Mucosa of rectum (tissue), 2 donors: ENCODE measurements around the gene RIMKLA.
A peak's percentile ranks its signal among the peaks of the same experiment; 100 is the strongest.

Experiments used
- H3K27ac ChIP-seq, 2 donors: one replicate each; pipeline ENCODE4 v1.7.0; 2013; ENCODE audit warnings: inconsistent platforms in 2 of 2, low read depth in 2 of 2, low read length in 2 of 2
- H3K27me3 ChIP-seq, 2 donors: one replicate each; pipeline ENCODE4 v1.7.0; 2013; ENCODE audit warnings: low read length in 2 of 2; ENCODE audit not compliant: control insufficient read depth in 2 of 2, insufficient read depth in 2 of 2
- H3K36me3 ChIP-seq, 2 donors: one replicate each; pipeline ENCODE4 v1.7.0; 2013; ENCODE audit warnings: low read length in 2 of 2; ENCODE audit not compliant: control insufficient read depth in 2 of 2, insufficient read depth in 2 of 2
- H3K4me1 ChIP-seq, 2 donors: one replicate each; pipeline ENCODE4 v1.7.0; 2013; ENCODE audit warnings: low read length in 2 of 2, mild to moderate bottlenecking in 1 of 2; ENCODE audit not compliant: control insufficient read depth in 2 of 2, insufficient read depth in 2 of 2
- H3K4me3 ChIP-seq, 2 donors: one replicate each; pipeline ENCODE4 v1.7.0; 2013; ENCODE audit warnings: low read length in 2 of 2
- H3K9ac ChIP-seq, 2 donors: one replicate each; pipeline ENCODE4 v1.7.0; 2013; ENCODE audit warnings: low read length in 2 of 2, low read depth in 1 of 2, mild to moderate bottlenecking in 1 of 2
- H3K9me3 ChIP-seq, 2 donors: one replicate each; pipeline ENCODE4 v1.7.0; 2013; ENCODE audit warnings: low read length in 2 of 2; ENCODE audit not compliant: control insufficient read depth in 2 of 2
- donor health status: healthy.
- donor health status: Normal muscosa, but diverticular disease.

Gene RIMKLA

DNA sequence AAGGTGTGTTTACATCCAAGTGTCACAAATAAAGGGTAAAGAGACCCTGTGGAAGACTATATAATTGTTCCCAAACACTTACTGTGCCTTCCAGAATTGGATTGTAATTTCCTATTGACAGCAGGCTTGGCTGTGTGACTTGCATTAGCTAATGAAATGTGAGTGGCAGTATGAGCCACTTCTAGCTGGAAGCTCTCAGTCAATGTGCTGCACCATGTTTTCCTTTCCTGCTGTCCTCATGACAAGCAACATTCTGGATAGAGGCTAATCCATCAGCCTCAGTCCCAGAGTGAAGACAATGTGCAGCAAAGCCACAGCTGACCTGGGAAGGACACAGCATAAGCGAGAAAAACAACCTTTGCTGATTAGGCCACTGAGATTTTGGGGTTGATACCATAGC lies 39.7 kb upstream of the RIMKLA start:
- H3K4me1 ChIP-seq = peaks cover 13 to 26% of the 10 kb centered on the region in 2 donors
- H3K36me3 ChIP-seq = no peaks in the 10 kb centered on the region
- no peaks in the 10 kb centered on the region for H3K27me3 ChIP-seq
- H3K9ac ChIP-seq = no peak overlapping the region
- H3K9me3 ChIP-seq = no peaks in the 10 kb centered on the region
- H3K4me3 ChIP-seq = no peak overlapping the region
- H3K27ac ChIP-seq = peak overlapping the region; percentile 49 to 62

DNA sequence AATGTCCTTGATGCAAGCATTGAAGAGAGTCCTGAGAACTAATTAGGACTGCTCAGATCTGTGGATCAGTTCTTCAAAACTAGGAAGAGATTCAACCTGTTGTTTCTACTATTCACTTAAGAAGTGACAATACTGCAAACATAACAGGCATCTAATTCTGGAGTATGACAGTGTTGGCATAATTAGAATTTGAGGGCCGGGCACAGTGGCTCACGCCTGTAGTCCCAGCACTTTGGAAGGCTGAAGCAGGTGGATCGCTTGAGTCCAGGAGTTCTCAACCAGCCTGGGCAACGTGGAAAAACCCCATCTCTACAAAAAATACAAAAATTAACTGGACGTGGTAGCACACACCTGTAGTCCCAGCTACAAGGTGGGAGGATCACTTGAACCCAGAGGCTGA lies 37.5 kb upstream of the RIMKLA start:
- Histone ChIP-seq H3K27ac (no peak overlapping the region), H3K27me3 (no peaks in the 10 kb centered on the region), H3K4me3 (no peak overlapping the region), H3K36me3 (no peaks in the 10 kb centered on the region), H3K9ac (no peak overlapping the region), H3K4me1 (peaks cover 6 to 26% of the 10 kb centered on the region in 2 donors), H3K9me3 (no peaks in the 10 kb centered on the region)

DNA sequence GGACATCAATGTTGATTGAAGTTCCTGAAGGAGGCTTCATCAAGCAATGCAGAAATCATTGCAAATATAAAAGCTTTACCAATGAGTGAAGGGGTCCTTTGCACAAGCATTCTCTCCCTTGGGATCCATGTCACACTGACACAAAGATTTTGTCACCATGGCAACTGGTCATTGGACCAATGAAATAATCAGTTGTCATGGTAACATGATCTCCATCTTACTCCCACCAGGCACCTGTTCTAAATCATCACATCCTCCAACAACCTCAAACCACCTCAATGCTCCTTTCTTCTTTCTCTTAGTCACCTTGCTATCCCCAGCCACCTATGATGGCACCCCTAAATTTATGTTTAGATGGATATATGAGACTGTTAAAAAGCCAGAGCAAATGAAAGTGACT lies 32.1 kb upstream of the RIMKLA start:
- H3K27me3 ChIP-seq = no peaks in the 10 kb centered on the region
- no peaks in the 10 kb centered on the region for H3K9me3 ChIP-seq
- H3K4me3 ChIP-seq = no peak overlapping the region

GRCh38 chr1:42350086-42350485 lies 30.5 kb upstream of the RIMKLA start:
- Histone ChIP-seq H3K36me3 (no peaks in the 10 kb centered on the region), H3K27ac (no peak overlapping the region), H3K4me1 (no peaks in the 10 kb centered on the region), H3K27me3 (no peaks in the 10 kb centered on the region), H3K4me3 (no peak overlapping the region), H3K9me3 (no peaks in the 10 kb centered on the region), H3K9ac (no peak overlapping the region)

More for the DNA sequence above, 32.1 kb upstream of the RIMKLA start:
- H3K9ac ChIP-seq = no peak overlapping the region
- H3K4me1 ChIP-seq = no peaks in the 10 kb centered on the region
- H3K27ac ChIP-seq = no peak overlapping the region
- no peaks in the 10 kb centered on the region for H3K36me3 ChIP-seq

DNA sequence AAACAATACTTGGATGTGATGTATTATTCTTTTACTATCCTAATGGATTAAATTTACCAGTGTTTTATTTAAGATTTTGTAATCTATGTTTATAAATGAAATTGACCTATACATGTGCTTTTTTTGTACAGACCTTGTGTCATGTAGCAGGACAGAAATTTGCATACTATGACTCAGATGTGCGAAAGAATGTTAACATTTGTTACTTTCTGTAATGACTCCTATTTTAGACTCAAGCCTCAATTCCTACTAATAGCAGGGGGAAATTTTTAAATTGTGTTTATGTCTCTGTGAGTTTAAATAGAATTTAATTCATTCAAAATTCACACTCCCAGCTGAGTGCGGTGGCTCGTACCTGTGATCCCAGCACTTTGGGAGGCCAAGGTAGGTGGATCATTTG lies 21.8 kb upstream of the RIMKLA start:
- Histone ChIP-seq H3K9me3 (no peaks in the 10 kb centered on the region), H3K4me3 (no peak overlapping the region), H3K27me3 (no peaks in the 10 kb centered on the region), H3K9ac (no peak overlapping the region), H3K27ac (no peak overlapping the region), H3K36me3 (no peaks in the 10 kb centered on the region), H3K4me1 (no peaks in the 10 kb centered on the region)

DNA sequence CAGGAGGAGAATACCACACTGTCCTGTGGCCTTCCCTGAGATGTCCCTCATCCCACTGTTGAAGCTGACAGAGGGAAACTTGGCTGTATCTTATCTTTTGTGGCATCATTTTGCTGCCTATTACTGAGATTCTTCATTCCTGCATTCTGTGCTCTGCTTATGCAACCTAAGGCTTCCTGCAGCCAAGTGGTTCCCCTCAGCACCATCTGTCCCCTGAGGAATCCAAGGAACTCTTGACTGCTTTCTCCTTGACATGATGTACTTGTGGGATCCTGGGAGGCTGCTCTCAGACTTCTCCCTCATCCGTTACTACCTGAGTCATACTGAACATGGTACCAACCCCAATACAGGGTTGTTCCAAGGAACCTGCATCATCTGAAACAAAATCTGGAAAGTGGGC lies 21.1 kb upstream of the RIMKLA start:
- H3K4me3 ChIP-seq = no peak overlapping the region
- H3K36me3 ChIP-seq = no peaks in the 10 kb centered on the region
- no peaks in the 10 kb centered on the region for H3K4me1 ChIP-seq
- no peaks in the 10 kb centered on the region for H3K27me3 ChIP-seq
- no peaks in the 10 kb centered on the region for H3K9me3 ChIP-seq
- H3K27ac ChIP-seq = no peak overlapping the region
- no peak overlapping the region for H3K9ac ChIP-seq

- no peaks in the 10 kb centered on the region for H3K27me3 ChIP-seq
- H3K27ac ChIP-seq = no peak overlapping the region
- H3K4me1 ChIP-seq = no peaks in the 10 kb centered on the region
These were observed 16.5 kb upstream of the RIMKLA start for GRCh38 chr1:42364089-42364488.

DNA sequence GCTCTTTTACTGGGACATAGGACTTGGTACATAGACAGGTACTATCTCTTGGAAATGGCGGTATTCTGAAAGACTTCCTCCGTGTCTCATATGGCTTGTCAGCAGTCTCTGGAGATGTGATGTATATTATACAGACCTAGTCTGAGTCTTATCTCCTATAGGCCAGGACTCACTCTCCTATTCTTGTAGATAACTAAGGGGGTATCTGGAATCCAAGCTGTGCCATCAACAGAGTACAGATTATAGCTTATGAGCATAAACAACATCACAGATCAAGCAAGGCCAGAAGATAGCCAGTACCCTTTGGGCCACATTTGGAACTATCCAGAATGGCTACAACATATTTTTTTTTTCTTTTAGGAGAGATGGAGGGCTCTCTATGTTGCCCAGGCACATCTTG lies 16.1 kb upstream of the RIMKLA start:
- no peak overlapping the region for H3K27ac ChIP-seq
- no peaks in the 10 kb centered on the region for H3K4me1 ChIP-seq
- H3K4me3 ChIP-seq = no peak overlapping the region
- H3K36me3 ChIP-seq = no peaks in the 10 kb centered on the region
- no peaks in the 10 kb centered on the region for H3K27me3 ChIP-seq
- H3K9ac ChIP-seq = no peak overlapping the region
- no peaks in the 10 kb centered on the region for H3K9me3 ChIP-seq

More at GRCh38 chr1:42364089-42364488, 16.5 kb upstream of the RIMKLA start:
- H3K9me3 ChIP-seq = no peaks in the 10 kb centered on the region
- H3K36me3 ChIP-seq = no peaks in the 10 kb centered on the region
- H3K9ac ChIP-seq = no peak overlapping the region
- no peak overlapping the region for H3K4me3 ChIP-seq

DNA sequence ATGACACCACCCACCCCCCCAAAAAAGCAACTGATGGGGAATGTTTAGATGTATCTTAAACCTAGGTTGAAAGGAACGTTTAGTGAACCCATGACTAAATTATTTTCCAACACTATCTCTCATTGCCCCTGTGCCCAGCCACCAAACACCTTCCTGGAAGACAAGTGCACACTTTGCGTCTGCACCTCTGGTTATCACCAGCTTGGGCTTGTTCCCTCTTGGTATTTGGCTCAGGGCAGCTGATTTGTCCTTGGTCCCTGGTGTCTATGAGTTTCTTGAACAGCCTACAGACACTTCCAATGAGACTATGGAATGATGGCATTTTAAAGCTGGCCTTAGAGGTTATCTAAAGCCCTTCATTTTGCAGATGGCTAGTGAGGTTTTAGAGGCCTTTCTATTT lies 15.5 kb upstream of the RIMKLA start:
- Histone ChIP-seq H3K9me3 (no peaks in the 10 kb centered on the region), H3K9ac (no peak overlapping the region), H3K36me3 (no peaks in the 10 kb centered on the region), H3K27me3 (no peaks in the 10 kb centered on the region), H3K27ac (no peak overlapping the region), H3K4me3 (no peak overlapping the region), H3K4me1 (no peaks in the 10 kb centered on the region)

GRCh38 chr1:42368096-42368795 lies 12.3 kb upstream of the RIMKLA start:
- Histone ChIP-seq H3K27ac (no peak overlapping the region), H3K4me3 (no peak overlapping the region), H3K4me1 (no peaks in the 10 kb centered on the region), H3K9ac (no peak overlapping the region), H3K9me3 (no peaks in the 10 kb centered on the region), H3K36me3 (no peaks in the 10 kb centered on the region), H3K27me3 (peaks cover 0 to 2% of the 10 kb centered on the region in 2 donors)
